Measurements from ENCODE around the gene MRPL30. TPM values are rescaled to one million over a fixed set of nuclear protein-coding genes. Genes with fewer than 3 reads are reported as not detected.

MRPL30 gene
- total and polyA plus RNA-seq, 2 of the 8 experiments (the other 6 are each of a cell fraction or from before 2014, with no cell fraction given): 22.3 to 46.2 TPM

DNA sequence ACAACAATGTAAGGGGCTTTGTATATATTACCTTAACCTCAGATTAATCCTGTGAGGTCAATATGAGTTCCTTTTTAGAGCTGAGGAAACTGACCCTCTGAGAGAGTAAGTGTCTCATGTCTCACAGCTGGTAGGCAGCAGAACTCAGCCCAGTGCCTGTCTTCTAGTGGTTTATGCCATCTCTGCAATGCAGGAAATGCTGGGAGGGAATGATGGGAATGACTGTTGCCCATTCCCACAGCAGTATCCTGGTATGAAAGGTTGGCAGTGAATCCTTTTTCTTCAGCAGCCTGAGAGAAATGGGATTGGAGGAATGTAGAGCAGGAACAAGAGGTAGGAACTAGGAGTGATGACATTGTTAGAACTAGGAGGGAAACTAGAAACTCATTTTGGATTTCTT, 6.0 kb downstream of the MRPL30 start:
- no peak overlapping the region for H3K4me2 ChIP-seq (ENCODE audit: insufficient read depth in 1 of 2, low read depth in 2 of 2, low read length in 2 of 2)
- ChIA-PET CTCF (ENCODE audit: partially characterized antibody) (no interaction called here), POLR2A (ENCODE audit: partially characterized antibody) (interaction anchor here (1.5 kb wide), 1 partner anchor 11 kb away, joined by 3 read pairs; no protein-coding TSS in a partner anchor)
- no peak overlapping the region for H2BK120ac ChIP-seq (replicated peaks; ENCODE audit: low read depth, low read length)
- no peak overlapping the region for H3K4me3 ChIP-seq (ENCODE audit: extremely low read depth in 1 of 4, insufficient read depth in 2 of 4, low read depth in 3 of 4, low read length in 4 of 4)
- no peaks in the 10 kb centered on the region for H3K27me3 ChIP-seq (replicated peaks in 1 of 4; ENCODE audit: control insufficient read depth in 3 of 4, extremely low read depth in 1 of 4, insufficient read depth in 3 of 4, low read length in 3 of 4)
- no peak overlapping the region for H2BK20ac ChIP-seq (ENCODE audit: low read length)
- FAIRE-seq: no peak
- H3K23ac ChIP-seq (ENCODE audit: insufficient read length): no peak overlapping the region
- H2AFZ ChIP-seq (ENCODE audit: low read length): no peak overlapping the region
- H3K36me3 ChIP-seq (ENCODE audit: control insufficient read depth in 2 of 4, insufficient read depth in 4 of 4, low read length in 3 of 4): peaks cover 0 to 27% (median 12%) of the 10 kb centered on the region in 4 experiments; a peak in 3 of 8 replicates
- peaks cover 0 to 1% of the 10 kb centered on the region in 2 experiments for H4K20me1 ChIP-seq (replicated peaks in 1 of 2; ENCODE audit: control insufficient read depth in 1 of 2, insufficient read depth in 2 of 2, low read length in 2 of 2)
- no peak overlapping the region for H2BK15ac ChIP-seq (ENCODE audit: low read length)
- 0 out of 2 replicates have a peak, but pooled peaks cover 1% of the 10 kb centered on the region for H3K23me2 ChIP-seq (ENCODE audit: low read depth, low read length)
- no peak overlapping the region for H2AK5ac ChIP-seq (ENCODE audit: low read depth, low read length)
- no peak overlapping the region for H4K91ac ChIP-seq (replicated peaks; ENCODE audit: insufficient read length, low read length)
- H3K14ac ChIP-seq (ENCODE audit: insufficient read length): no peak overlapping the region
- no peak overlapping the region for H3K56ac ChIP-seq (replicated peaks; ENCODE audit: insufficient read length, low read depth, low read length)
- H3K18ac ChIP-seq (ENCODE audit: extremely low read depth, low read length): no peak overlapping the region
- H3K4ac ChIP-seq (replicated peaks; ENCODE audit: insufficient read length, low read depth, low read length): no peak overlapping the region
- no peak overlapping the region for H3K27ac ChIP-seq (ENCODE audit: low read depth, low read length)
- peaks cover 7 to 70% of the 10 kb centered on the region in 2 experiments for H3K79me2 ChIP-seq (ENCODE audit: control insufficient read depth in 1 of 2, insufficient read depth in 2 of 2, low read length in 2 of 2)
- no peak for DNase-seq (ENCODE audit: low read depth in 1 of 2, low spot score in 2 of 2)
- no peak overlapping the region for H2BK12ac ChIP-seq (ENCODE audit: low read depth, low read length)
- no peaks in the 10 kb centered on the region for H3K79me1 ChIP-seq (ENCODE audit: low read depth, low read length)
- H4K5ac ChIP-seq (ENCODE audit: insufficient read length, low read depth, low read length): no peak overlapping the region
- no peak overlapping the region for H4K8ac ChIP-seq (ENCODE audit: extremely low read depth, insufficient read depth, low read length)
- no peaks in the 10 kb centered on the region; a peak in 1 of 7 replicates for H3K4me1 ChIP-seq (replicated peaks in 1 of 4; ENCODE audit: control insufficient read depth in 3 of 4, insufficient read depth in 4 of 4, low read length in 3 of 4)
- no peak overlapping the region for H3K9ac ChIP-seq (replicated peaks in 1 of 4; ENCODE audit: extremely low read depth in 1 of 4, low read depth in 3 of 4, low read length in 3 of 4)
- no peaks in the 10 kb centered on the region for H3K9me3 ChIP-seq (ENCODE audit: insufficient read depth in 2 of 2, low read depth in 1 of 2, low read length in 1 of 2)
- H2BK5ac ChIP-seq (ENCODE audit: low read depth, low read length): no peak overlapping the region
- TF ChIP-seq JUN (IDR thresholded peaks at IDR 0.05; ENCODE audit: low read depth, low read length) (no peak), CHD1 (IDR thresholded peaks at IDR 0.05; ENCODE audit: low read depth, low read length) (no peak), USF2 (IDR thresholded peaks at IDR 0.05; ENCODE audit: low read length) (no peak)
